HG02678 (cell line): ENCODE measurements around the gene BEND5.

Experiments used
- ATAC-seq: cut with Tn5 transposase; IDR thresholded peaks from one replicate; pipeline ENCODE4 v1.9.1; 2021; ENCODE audit warnings: mild to moderate bottlenecking, moderate library complexity; ENCODE audit not compliant: unreplicated experiment

BEND5 gene

DNA sequence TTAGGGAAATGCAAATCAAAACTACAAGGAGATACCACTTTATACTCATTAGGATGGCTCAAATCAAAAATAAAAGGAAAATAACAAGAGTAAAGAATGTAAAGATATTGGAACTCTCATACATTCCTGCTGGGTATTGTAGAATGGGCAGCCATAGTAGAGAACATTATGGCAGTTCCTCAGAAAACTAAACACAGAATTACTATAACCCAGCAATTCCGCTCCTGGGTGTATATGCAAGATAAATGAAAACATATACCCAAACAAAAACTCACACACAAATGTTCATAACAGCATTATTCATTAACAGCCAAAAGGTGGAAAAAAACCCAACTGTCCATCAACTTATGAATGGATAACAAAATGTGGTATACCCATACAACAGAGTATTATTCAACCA lies 11.4 kb downstream of the BEND5 start:
- ATAC-seq = no peak

DNA sequence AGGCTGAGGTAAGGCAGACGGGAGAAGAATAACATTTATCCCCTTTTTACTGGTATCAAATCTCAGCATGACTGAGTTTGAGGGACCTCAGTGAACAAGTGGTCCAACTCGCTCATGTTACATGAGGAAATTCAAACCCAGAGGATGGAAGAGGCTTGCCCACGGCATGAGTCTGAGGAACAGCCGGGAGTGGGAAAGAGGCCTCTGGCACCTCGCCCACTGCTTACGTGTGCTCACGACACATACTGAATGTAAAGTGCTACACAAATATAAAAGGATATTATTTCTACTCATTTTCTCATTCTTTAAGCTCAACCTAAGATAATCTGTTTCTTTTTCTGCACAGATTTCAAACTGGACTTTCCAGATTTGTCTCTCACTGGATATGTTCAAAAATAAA lies 14.7 kb downstream of the BEND5 start:
- no peak for ATAC-seq

DNA sequence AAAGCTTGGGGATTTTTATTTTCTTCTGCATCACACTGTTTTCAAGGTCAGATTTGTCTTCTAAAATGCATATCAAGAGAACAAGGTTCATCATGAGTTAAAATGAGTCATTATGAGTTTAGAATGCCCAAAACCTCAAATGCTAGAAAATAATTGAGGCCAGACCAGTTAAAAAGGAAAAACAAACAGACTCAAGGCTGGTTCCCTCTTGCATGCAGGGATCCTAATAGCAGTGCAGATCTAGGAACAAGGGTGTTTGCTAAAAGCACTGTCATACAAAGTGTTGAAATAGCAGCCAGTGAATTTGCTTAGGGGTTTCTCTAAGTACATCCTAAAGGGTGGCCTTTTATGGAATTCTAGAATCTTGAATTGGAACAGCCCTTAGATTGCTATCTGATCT lies 15.3 kb downstream of the BEND5 start:
- ATAC-seq = no peak

DNA sequence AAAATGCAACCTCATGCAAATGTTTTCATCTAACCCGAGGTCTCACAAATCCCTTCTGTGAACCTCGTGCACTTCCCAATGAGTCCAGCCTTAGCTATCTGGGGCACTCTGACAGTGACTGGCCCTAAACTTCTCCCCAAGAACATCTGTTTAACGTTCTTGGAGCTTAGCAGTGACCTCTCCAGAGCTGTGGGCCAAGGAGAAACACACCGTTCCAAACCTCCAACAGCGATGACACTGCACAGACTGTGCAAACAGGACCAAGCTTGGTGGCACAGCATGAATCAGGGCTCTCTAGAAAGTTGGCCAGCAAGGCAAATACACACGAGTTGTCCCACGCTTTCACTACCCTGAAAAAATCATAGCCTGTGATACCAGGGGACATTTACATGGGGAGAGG lies 15.8 kb downstream of the BEND5 start:
- ATAC-seq = no peak

DNA sequence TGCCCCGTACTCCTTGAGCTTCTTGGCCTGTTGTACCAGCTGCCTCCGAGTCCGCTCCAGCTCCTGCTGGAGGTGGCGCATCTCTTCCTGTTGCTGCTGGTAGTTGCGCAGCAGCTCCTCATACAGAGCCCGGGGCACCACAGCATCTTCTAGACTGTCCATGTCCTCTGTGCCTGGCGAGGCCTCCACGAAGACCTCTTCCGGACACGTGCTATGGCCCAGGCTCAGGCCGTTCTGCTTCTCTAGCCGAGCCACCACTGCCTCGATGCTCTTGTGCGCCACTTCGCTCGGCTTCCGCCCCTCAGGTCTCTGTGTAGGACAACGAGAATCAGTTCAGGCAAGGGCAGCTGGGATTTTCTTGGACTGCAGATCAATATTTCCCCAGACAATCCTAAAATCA lies 17.7 kb downstream of the BEND5 start:
- ATAC-seq = no peak

DNA sequence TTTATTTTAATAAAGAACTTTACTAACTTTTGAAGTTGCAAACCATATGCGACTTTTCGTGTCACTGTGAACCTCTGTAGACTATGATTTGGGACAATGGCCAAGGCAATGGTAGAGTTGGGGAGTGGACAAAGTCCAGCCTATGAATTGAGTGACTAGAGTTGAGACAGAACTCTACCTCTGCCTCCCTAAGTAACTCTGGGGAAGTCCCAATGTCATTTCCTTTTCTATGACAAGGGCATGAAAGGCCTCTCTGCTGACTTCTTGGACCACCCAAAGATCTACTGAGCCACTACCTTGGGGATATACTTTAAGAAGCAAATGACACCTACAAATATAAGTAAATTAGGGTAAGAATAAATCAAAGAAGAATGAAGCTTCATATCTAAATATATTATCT lies 19.3 kb downstream of the BEND5 start:
- no peak for ATAC-seq

DNA sequence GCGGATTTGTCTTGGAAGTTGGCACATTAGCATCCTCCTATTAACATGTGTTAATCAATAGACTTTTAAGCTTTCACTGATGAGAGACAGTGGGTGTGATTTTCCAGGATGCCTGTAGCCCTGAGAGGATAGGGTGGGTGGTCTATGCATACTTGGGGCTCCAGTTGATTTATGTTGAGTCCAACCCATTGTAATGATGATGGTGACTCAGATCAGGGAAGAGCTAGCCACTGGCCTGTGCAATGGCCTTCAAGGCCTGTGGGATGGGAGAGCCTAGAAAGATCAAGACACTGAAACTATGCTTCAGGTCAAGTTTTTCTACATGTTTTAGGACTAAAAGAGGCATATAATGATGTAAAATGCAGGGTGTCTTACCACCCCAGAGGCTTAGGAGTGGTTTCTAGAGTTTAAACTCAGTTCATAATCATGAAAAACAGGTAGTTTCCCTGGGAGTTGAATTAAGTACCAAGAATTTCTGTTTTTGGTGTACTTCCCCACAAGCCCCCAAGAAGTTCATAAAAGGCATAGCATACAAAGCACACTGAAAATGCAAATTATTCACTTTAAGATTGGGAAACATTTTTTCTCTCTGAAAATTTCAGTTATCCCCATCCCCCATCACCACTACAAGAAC lies 19.9 kb downstream of the BEND5 start:
- no peak for ATAC-seq

DNA sequence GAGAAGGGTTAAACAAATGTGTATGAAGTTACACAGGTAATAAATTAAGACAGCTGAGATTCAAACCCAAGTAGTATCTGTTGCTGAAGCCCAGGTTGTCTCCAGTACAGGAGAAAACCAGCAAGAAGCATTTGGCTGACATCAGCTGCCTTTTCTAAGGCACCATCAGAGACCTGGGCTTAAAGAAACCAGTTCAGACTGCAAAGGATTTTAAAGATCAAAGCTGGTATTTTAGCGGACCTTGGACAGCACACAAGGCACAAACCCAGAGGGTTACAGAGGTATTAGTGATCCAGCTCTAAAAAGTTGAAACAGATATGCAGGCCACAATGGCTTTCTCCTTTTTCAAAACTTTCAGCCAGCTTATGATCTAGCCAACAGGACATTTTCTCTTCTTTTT lies 23.4 kb downstream of the BEND5 start:
- ATAC-seq = no peak

DNA sequence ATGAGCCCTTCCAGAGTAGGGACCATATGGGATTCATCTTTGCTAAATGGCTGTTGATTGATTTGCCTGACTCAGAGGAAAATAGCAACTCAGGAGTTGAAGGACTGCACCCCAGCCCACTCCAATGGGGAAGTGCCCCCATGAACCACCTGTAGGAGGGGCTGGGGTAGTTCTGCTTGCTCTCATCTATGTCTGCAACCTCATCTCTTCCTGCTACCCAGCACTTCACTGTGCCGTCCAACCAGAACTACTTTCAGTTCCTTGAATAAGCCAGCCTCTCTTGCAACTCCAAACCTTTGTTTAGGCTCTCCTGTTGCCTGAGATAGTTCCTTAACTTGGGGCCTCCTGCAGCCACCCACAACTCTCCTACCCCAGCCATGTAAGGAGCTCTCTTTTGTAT lies 26.6 kb downstream of the BEND5 start:
- ATAC-seq = peak; percentile 94

DNA sequence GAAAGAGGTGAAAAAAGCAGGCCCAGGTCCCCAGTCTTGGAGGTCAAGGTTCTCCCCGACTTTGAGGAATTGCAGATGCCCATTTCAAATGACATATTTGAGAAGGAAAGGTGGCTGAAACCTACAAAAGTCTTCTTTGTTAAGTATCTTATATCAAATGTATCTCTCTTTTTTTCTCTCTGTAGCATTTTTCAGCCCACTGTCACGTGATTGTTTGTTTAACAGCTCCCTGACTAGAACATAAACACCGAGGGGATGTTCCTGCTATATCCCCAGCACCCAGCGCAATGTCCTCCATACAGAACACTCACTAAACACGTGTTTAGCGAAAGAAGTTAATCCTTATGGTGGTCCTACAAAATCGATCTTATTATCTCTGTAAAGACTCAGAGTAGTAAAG lies 27.6 kb downstream of the BEND5 start:
- no peak for ATAC-seq

DNA sequence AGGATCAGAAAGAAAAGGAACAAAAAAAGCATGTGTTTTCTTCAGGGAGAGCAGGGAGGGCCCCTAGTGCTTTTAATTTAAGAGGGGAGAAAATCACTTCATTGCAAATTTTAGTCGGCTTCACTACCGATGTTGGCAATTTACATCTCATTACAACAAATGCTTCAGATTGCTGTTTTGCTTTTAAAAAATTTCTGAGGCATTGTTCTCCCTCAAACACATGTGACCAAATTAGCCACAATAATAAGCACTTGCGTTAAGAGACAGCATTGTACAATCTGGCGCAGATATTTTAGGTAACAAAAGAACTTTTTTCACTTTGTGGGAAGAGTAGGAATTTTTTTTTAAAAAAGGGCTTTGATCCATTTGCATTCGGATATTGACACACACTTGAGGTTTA lies 29.8 kb downstream of the BEND5 start:
- ATAC-seq = no peak

DNA sequence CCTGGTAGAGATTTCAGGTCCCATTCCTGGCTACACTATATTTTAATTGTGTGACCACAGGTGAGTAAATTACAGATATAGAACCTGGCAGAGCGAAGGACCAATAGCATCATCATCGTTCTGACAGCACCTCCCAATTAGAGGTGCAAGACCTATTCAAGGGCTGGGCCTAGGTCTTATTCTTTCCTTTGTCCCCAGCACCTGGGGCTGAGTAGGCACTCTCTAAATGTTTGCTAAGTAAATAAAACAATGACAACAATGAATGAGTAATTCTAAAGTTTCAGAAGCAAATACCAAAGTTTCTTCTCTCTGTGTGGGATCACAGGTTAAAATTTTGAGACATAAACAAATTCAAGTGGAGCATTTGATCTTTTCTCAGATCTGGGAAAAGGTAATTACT lies 32.7 kb downstream of the BEND5 start:
- no peak for ATAC-seq

DNA sequence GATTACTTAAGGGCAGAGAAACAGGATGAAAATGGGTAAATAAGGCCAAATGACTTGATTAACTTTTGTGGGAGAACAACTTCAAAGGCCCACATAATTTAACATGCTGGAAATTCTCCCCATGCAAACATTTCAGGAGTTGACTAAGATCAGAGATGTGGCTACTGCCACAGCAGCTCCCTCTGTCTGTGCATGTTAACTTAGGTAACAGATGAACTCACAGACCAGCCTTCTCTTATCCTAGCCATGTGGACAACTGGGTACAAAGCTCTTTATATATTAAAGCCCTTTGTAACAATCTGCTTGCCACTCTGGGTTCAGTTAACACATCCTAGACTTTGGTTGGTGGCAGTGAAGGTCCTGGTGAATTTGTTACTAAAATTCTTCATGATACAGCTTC lies 33.2 kb downstream of the BEND5 start:
- no peak for ATAC-seq

DNA sequence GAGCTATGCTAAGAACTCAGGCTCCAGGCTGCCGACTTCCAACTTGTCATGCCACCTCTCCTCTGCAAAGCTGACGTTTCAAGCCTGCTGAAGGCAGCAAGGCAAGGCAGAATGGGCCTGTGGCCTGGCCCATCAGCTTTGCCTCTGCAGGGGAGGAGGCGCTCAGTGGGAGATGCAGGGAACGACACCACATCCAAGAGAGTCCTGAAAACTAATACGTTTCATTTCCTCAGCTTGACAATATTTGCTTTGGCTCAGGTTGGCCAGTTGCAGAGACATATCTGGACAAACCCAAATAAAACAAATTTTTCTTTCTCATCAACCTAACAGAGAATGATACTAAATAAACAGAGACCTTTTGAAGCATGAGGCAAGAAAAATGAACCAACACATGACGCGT lies 35.3 kb downstream of the BEND5 start:
- ATAC-seq = no peak

DNA sequence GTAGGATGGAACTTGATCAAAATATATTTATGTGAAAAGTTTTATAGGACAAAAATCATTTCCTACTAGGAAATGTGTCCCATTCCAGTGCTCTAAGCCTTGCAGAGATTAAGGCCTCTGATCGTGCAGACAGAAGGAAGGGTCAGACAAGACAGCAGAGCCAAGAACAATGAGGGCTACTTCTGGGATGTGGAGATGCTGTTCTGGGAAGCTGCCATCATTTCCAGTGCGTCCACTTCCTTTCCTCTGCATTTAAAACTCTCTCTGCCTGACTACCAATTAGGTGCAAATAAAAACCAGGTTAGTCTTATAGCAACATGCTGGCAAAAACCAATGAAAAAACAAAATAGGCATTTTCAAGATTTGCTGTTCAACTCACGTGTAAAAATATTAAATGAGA lies 36.1 kb downstream of the BEND5 start:
- no peak for ATAC-seq

DNA sequence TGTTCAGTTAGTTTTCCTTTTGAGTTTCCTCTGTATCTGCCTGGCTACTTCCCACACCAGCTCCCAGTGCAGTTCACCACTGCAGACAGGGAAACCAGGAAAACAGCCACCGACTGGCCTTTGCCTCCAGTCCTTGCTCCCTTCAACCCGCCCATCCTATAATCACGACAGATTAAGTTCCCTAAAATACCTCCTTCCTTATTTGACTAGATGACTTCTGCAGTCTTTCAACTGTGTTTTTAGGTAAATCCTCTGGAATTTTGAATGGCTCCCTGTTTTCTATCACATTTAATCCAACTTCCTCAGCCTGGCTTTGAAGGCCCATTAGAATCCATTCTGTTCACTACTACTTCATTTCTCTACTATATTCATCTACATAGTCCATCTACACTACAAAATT lies 37.6 kb downstream of the BEND5 start:
- ATAC-seq = no peak

DNA sequence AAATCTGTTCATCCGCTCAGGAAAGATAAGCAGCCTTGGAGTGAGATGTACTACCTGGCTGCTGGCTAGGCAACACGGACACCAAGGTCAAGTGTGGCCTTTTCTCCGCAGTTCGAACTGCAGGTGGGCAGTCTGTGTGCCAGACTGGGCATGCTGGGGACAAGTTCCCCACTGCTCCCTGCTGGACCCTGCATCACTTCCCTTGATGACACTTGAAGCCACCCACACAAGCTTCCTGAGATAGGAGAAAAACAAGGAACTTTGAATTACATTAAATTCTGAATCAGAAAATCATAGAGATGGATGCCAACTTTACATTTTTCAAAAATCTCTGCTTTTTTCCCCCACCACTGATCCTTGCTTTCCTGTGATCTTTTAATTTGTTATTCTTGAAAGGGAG lies 38.3 kb downstream of the BEND5 start:
- ATAC-seq = no peak

DNA sequence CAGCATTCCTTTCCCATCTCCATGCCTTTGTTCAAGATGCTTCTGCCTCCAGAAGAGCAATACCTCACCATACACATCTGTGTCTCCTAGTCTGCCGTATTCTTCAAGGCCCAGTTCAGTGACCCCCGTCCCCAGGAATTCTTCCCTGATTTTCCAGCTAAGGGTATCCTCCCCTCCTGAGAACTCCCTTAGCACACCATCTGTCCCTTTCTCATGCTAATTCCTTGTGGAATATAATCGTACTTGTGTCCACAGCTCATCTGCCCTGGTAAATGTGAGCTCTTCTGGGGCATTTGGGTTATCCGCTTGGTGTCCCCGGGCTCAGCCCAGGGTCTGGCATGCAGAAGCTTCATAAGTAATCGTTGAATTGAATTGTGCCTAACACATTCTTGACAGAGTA lies 40.9 kb downstream of the BEND5 start:
- no peak for ATAC-seq

DNA sequence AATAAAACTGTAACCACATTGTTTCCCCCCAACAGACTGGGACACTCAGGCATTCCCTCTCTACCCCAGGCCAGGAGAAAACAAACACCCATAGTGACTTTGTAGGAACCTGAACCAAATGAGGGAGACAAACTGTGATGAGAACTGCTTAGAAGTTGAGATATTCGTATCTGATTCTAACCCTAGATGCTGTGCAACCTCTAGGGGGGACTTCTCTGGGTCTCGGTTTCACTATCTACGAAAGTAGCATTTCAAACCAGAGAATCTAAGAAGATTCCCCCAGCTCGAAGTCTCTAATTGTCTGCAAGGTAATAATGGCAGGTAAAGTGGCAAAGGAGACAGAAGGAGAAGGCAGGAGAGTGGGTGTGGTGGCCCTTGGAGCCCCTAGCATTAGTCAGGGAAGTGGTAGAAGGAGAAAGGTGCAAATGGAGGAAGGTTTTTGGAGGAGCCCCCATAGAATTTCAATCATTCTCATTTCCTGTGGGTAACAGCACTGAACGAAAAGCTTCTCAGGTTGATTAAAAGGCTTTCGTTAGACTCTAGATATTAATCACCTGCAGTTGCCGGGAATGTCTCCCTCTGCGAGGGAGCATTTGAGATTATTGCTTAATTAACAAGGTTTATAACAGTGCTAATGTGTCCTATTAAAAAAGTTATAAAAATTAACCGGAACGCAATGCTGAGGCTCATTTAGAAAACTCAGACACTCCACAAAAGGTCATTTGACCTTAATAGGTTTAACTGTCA lies 46.4 kb downstream of the BEND5 start:
- peak; percentile 81 for ATAC-seq

DNA sequence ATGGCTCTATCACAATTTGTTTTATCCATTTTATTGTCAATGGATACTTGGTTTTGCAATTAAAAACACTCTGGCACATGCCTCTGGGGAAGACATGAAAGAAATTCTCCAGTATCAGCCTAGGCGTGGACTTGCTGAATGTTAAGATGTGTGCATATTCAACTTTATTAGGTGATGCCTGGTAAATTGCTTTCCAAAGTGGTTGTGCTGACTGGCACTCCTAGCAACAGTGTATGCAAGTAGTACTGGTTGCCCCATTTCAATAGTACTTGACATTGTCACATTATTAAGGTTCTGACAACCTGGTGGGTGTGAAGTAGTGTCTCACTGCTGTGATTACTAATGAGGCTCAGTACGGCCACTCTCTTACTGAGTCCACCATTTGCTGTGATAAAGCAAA lies 48.1 kb downstream of the BEND5 start:
- ATAC-seq = no peak

DNA sequence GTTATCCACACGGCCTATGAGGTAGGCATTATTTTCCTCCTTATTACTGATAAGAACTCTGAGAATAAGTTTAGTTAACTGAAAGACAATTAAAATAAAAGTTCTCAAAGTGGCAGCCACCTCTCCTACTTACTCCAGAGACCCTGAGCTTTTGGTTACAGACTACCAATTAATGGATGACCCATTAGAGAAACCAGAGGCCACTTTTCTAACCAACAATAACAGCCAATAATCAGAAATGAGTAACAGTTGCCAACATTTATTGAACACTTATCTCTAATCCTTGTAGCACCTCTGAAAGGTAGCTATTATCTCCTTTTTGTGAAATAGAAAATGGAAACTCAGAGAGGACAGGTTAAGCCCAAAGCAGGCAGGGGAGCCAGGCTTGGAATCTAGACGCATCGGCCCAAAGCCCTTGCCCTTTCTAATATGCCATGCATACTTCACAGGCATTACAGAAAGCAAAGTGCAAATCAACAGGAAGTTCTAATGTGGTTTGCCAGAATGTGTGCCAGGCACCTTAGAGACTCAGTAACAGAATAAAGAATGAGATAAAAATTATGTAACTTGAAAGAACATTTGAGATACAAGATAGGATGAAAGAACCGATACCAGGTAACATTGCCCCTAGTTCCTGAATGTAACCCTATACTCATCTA lies 50.0 kb downstream of the BEND5 start:
- ATAC-seq = no peak

DNA sequence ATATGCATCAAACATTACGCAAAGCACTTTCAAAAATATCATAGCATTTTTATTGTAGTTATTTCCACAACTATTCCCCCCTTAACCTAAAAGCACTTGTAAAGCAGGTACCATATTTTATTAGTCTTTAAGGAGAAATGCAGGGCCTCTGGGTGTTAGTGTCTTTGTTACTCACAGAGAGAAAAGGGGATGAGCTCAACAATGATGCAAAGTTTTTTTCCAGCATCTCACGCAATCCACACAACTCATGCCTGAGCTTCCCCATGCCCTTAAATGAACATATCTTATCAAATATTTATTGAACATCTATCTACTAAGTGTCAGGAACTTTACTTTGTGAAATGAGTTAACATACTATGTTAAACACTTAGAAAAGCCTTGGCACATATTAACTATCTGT lies 50.6 kb downstream of the BEND5 start:
- no peak for ATAC-seq
